A549 treated with CORT108297 at 1 μM for 4 hours (cell line): ENCODE results near the gene POM121L2. TPM values are rescaled to one million over a fixed set of nuclear protein-coding genes. Genes with fewer than 3 reads are reported as not detected.

ENCODE experiments used
- total RNA-seq: library from RNA; stranded (reverse); fragments of 200-300 nt; extraction: Qiagen RNA extraction; gene quantifications from 5 replicates; pipeline ENCODE4 v1.2.3, GENCODE V29; 2022

Gene POM121L2
- total RNA-seq: 0.02 to 0.04 TPM in 2 of 5 replicates, not detected in the others

GRCh38 chr6:27312146-27312949 lies at the start of gene POM121L2:
Gene POM121L2 (minus strand): TSS chr6:27312273. CDS start chr6:27312170, 103 bp downstream.

Other genes with a start within 250 kb of the POM121L2 start
- gene PRSS16, start 64.6 kb downstream of the POM121L2 start, total RNA-seq: 3.0 to 3.6 TPM (median 3.2 TPM) in 5 replicates
- gene ZNF391, start 76.5 kb upstream of the POM121L2 start, total RNA-seq: 0.23 to 0.30 TPM (median 0.26 TPM) in 5 replicates
- gene ZNF184, start 160.8 kb upstream of the POM121L2 start, total RNA-seq: 2.4 to 3.5 TPM (median 2.5 TPM) in 5 replicates